Cardiac muscle cell (in vitro differentiated cells and primary cell): ENCODE results near the gene KCNJ18. TPM values are rescaled to one million over a fixed set of nuclear protein-coding genes. Genes with fewer than 3 reads are reported as not detected.
"Not testable (repeated sequence)": the region's sequence is repeated elsewhere in the genome, so short reads cannot be mapped to it uniquely, and the experiment has no call there.

Source experiments
- DNase-seq, 2 donors: peaks; one replicate each; pipeline versions ENCODE4 v3.0.0 to v3.0.0-alpha.2; 2010 to 2017; ENCODE audit warnings: low read depth in 1 of 2, low spot score in 1 of 2
- H3K27ac ChIP-seq: fragments of 200-600 bp; sonication (generic); 2 replicates; pipeline ENCODE4 v1.5.1; 2016
- H3K27me3 ChIP-seq: fragments of 200-600 bp; sonication (generic); 2 replicates; pipeline ENCODE4 v1.6.0; 2016; ENCODE audit warnings: control low read depth
- H3K36me3 ChIP-seq: fragments of 200-600 bp; sonication (generic); 2 replicates; pipeline ENCODE4 v1.5.1; 2016; ENCODE audit warnings: control low read depth
- H3K4me1 ChIP-seq: fragments of 200-600 bp; sonication (generic); 2 replicates; pipeline ENCODE4 v1.8.1; 2017; ENCODE audit warnings: low read depth, mild to moderate bottlenecking, mixed run types
- H3K4me3 ChIP-seq: fragments of 200-600 bp; sonication (generic); 2 replicates; pipeline ENCODE4 v1.5.1; 2016; ENCODE audit warnings: mild to moderate bottlenecking
- H3K9me3 ChIP-seq: fragments of 200-600 bp; sonication (generic); 2 replicates; pipeline ENCODE4 v1.5.1; 2017; ENCODE audit warnings: low read depth, mild to moderate bottlenecking, control low read depth
- polyA plus RNA-seq: library from polyadenylated mRNA; unstranded; fragments of >200 nt; fragmentation: Nextera tagmentation; extraction: Ambion mirVana; gene quantifications from 2 replicates; pipeline ENCODE4 v1.2.1, GENCODE V29; 2016
- total RNA-seq: library from RNA; depleted of rRNA; stranded (reverse); fragments of >200 nt; gene quantifications from 2 replicates; pipeline ENCODE4 v1.2.3, GENCODE V29; 2016
- TF ChIP-seq, protein P1 (sequence below): IDR thresholded peaks from 2 replicates; pipeline ENCODE4 v1.5.1; 2012; ENCODE audit warnings: low read depth, mild to moderate bottlenecking, low read length

KCNJ18 gene
- total and polyA plus RNA-seq, 2 experiments from 2014 or later, result not detected

DNA sequence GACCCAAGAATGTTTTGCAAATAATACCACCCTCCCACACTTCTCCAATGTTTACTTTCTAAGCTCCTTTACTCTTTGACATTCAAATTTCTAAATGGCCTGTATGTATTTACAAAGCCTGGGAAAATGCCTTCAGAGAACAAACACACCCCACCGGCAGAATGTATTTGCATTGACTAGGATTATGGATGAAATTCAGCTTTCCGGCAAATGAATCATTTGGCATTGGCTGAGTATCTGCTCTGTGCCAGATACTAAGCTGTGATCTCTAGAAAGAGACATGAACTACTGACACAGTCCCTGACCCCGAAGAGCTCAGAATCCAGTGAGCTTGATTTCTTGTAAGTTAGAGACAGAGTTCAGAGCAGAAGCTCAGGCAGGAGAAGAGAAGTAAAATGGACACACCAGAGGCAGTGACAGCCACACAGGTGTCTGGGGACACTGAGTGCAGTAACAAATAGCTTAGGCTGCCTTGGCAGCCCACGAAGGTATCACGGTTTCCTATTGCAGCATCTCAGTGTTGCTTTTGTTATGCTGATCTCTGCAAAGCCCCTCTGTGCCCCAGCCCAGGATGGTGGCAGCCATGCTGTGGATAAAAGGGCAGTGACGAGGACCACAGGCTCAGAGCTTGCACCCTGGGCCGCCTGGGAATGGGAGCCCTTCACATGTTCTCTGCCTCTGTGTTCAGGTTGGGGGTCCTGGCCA lies 24.8 kb upstream of the KCNJ18 start:
- not testable (repeated sequence) for DNase-seq, H3K27me3 ChIP-seq, H3K9me3 ChIP-seq, H3K36me3 ChIP-seq, H3K4me1 ChIP-seq, H3K27ac ChIP-seq, H3K4me3 ChIP-seq

DNA sequence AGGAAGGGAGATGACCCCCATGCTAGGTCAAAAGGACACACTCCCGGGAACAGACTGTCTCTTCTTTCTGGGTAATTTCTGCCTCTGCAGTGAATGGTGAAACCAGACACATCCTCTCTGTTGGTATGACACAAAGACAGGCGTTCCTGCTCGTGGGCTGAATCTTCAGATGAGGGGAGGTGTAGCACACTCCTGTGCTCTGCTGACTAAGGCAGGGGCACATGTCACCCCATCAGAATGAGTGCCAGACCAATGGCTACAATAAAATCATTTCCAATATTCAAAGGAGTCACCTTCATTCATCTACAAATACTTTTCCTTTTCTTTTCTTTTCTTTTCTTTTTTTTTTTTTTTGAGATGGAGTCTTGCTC lies 24.2 kb upstream of the KCNJ18 start:
- not testable (repeated sequence) for H3K27me3 ChIP-seq, H3K27ac ChIP-seq, H3K36me3 ChIP-seq, DNase-seq, H3K9me3 ChIP-seq, H3K4me1 ChIP-seq, H3K4me3 ChIP-seq

DNA sequence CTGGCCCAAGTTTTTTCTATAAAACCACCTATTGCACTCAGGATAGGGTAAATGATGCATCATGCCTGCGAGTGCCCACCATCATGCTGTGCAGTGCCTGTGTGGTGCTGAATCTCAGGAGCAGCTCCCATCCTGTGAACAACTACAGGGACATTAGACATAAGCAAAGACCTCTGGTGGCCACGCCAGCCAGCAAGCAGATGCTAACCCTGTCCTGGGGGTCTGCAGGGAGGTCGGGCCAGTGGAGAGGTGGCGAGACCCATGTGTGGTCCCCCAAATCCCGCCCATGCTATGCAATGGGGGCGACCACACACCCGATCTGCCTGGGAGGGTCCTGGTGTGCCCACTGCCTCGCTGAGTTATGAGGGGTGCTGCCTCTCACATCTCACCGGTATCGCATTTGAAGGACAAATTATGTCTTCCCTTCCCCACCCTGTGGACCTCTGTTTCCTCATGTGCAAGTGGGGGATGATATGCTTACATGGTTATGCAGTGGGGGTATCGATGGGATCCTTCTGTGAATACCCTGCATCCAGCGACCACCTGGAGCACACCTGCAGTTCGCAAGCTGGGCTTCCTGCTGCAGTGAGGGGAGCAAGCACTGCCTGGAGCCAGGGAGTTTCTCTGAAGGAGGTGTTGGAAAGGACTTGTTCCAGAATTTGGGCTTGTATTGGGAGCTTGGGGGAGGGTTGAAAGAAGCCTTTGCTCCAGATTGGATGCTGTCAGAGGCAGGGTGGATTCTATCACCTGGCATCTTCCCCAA lies 23.4 kb upstream of the KCNJ18 start:
- H3K27me3 ChIP-seq, H3K36me3 ChIP-seq, H3K4me1 ChIP-seq, H3K9me3 ChIP-seq, DNase-seq, H3K27ac ChIP-seq, H3K4me3 ChIP-seq: not testable (repeated sequence)

DNA sequence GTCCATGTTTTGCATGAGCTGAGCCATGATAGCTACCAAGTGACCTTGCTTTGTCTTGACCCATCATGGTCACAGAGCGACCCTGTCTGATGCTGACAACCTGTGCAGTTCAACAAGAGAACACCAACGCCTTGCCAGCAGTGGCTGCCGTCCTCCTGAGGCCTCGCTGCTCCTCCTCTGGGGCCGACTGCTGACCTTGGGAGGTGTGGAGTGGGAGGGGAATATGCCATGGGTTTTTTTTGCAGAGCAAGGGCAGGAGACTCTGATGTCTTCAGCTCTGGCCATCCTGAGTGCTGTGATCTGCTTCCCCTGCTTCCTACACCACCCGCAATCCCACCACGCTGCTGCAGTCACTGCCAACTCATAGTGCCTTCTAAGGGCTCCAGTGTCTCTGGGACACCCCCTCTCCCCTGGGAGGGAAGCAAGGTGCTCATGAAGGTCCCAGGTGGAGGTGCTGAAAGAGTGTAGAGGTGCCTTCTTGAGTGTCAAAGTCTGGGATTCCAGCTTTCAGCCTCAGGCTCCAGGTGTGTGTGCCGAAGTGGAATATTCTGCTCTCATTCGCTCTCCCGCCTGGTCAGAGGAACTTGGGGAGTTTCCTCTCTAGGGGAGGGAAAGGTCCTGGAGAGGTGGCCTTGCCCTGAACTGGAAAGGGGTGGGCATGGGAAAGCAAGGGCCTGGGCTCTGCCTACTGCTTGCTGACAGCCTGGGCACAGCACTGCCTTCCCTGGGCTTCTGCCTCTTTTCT lies 22.5 kb upstream of the KCNJ18 start:
- H3K27me3 ChIP-seq, DNase-seq, H3K27ac ChIP-seq, H3K36me3 ChIP-seq, H3K4me1 ChIP-seq, H3K4me3 ChIP-seq, H3K9me3 ChIP-seq: not testable (repeated sequence)

DNA sequence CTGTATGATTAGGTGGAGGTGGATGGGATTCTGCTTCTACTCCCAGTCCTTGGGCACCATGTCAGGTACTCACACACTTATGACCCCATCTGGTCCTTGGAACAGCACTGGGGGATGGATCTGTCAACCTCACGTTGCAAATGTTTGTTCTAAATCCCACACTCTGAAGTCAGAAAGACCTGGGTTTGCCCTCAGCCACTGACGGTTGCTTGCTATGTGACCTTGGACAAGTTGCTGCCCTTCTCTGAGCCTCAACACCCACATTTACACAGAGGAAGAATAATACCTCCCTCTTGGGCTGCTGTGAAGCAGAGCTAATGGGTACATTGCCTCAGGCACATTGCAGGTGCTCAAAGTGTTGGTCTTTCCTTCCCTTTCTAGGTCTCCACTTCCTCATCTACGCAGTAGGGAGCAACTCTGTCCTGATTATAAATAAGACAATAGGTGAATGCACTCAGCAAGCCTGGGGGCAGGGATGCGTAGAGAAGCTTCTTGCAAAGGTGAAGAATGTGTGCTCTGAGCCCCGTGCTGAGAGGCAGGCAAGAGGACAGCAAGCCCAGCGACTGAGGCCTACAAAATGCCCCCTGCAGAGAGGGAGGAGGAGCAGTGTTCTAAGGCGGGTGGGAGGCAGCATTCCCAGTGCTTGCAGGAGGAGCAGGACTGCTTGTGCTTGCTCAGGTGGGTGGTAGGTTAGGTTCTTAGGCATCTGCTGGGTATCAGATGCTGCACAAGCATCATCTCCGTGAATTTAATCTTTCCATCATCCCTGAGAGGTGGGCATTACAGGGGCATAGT lies 21.8 kb upstream of the KCNJ18 start:
- H3K36me3 ChIP-seq, H3K4me3 ChIP-seq, H3K4me1 ChIP-seq, H3K27me3 ChIP-seq, DNase-seq, H3K9me3 ChIP-seq, H3K27ac ChIP-seq: not testable (repeated sequence)

DNA sequence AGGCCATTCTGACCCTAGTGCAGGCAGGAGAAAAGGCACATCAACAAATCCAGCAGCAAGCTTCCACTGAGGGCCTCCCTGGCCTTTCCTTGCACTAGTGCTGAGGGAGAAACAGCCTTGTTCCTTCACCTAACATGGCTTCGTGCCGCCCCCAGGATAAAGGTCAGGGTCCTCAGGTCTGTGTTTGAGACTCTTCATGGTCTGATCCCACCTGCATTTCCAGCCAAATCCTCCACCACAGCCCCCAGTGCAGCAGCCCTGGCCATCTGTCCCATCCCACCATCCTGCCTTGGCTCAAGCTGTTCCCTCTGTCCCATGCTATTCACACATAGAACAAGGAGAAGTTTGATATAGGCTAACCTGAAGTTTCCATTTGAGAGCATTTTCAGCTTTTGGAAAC lies 20.9 kb upstream of the KCNJ18 start:
- H3K27ac ChIP-seq, H3K4me1 ChIP-seq, DNase-seq, H3K4me3 ChIP-seq, H3K27me3 ChIP-seq, H3K36me3 ChIP-seq, H3K9me3 ChIP-seq: not testable (repeated sequence)

DNA sequence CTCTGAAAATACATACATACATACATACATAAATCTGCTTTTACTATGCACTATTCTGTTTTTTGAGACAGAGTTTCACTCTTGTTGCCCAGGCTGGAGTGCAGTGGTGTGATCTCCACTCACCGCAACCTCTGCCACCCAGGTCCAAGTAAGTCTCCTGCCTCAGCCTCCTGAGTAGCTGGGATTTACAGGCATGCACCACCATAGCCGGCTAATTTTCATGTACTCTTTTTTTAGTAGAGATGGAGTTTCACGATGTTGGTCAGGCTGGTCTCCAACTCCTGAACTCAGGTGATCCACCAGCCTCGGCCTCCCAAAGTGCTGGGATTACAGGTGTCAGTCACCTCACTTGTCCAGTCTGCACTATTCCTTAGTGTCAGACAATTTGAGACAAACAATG lies 20.5 kb upstream of the KCNJ18 start:
- H3K9me3 ChIP-seq, H3K27me3 ChIP-seq, H3K4me1 ChIP-seq, DNase-seq, H3K27ac ChIP-seq, H3K4me3 ChIP-seq, H3K36me3 ChIP-seq: not testable (repeated sequence)

DNA sequence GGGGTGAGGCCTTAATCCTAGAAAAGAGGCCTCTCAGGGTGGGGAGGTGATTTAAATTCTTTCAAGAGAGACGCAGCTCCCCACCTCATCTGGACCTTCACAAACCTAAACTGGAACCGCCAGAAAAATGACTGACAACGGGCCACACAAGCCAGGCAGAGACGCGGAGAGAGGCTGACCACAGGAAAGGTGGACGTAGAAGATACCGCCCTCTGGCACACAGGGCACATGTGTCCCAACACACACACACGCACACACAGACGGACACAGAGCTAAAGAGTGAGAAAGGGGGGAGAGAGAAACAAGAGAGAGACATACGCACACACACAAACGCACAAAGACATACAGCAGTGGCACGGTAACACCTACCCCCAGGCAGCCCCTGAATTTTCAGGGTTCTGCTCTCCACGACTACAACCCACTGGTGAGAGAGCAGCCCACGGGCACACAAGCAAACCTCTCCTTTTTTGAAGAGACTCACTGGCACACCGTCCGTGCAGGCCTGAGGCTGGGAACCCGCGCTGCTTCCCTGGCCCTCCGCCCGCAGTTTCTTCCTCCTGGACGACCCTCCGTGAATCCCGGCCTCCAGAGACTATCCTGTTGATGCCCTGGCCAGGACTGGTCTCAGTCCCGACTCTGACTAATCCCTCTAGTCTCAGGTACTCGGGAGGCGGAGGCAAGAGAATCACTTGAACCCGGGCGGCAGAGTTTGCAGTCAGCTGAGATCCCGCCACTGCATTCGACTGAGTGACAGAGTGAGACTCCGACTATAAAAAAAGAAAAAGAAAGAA lies 18.7 kb upstream of the KCNJ18 start:
- not testable (repeated sequence) for DNase-seq, H3K4me1 ChIP-seq, H3K4me3 ChIP-seq, H3K27me3 ChIP-seq, H3K36me3 ChIP-seq, H3K9me3 ChIP-seq, H3K27ac ChIP-seq

DNA sequence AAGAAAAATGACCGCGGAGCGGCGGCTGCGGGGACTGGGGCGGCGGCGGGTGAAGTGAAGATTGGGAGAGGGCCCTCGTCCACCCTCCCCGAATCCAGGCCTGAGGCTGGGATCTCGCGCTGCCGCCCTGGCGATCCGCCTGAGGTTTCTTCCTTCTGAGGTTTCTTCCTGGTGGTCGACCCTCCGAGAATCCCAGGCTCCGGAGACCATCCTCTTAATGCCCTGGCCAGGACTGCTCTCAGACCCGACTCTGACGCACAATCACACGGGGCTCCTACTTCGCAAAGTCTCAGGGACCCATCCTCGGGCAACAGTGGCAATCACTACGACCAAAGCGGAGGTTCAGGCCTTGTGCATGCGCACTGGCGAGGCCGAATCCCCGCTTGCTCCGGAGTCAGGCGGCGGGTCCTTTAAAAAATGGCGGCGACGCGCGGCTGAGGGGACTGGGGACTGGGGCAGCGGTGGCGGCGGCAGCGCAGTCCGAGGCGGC lies 18.0 kb upstream of the KCNJ18 start:
- H3K9me3 ChIP-seq, result no peaks in the 10 kb centered on the region
- no peak overlapping the region for H3K4me3 ChIP-seq
- no peaks in the 10 kb centered on the region for H3K36me3 ChIP-seq
- H3K27me3 ChIP-seq, result no peaks in the 10 kb centered on the region
- no peak overlapping the region for H3K27ac ChIP-seq
- TF ChIP-seq, protein P1, sequence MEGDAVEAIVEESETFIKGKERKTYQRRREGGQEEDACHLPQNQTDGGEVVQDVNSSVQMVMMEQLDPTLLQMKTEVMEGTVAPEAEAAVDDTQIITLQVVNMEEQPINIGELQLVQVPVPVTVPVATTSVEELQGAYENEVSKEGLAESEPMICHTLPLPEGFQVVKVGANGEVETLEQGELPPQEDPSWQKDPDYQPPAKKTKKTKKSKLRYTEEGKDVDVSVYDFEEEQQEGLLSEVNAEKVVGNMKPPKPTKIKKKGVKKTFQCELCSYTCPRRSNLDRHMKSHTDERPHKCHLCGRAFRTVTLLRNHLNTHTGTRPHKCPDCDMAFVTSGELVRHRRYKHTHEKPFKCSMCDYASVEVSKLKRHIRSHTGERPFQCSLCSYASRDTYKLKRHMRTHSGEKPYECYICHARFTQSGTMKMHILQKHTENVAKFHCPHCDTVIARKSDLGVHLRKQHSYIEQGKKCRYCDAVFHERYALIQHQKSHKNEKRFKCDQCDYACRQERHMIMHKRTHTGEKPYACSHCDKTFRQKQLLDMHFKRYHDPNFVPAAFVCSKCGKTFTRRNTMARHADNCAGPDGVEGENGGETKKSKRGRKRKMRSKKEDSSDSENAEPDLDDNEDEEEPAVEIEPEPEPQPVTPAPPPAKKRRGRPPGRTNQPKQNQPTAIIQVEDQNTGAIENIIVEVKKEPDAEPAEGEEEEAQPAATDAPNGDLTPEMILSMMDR, result no peak
- DNase-seq, result no peak
- no peaks in the 10 kb centered on the region for H3K4me1 ChIP-seq

DNA sequence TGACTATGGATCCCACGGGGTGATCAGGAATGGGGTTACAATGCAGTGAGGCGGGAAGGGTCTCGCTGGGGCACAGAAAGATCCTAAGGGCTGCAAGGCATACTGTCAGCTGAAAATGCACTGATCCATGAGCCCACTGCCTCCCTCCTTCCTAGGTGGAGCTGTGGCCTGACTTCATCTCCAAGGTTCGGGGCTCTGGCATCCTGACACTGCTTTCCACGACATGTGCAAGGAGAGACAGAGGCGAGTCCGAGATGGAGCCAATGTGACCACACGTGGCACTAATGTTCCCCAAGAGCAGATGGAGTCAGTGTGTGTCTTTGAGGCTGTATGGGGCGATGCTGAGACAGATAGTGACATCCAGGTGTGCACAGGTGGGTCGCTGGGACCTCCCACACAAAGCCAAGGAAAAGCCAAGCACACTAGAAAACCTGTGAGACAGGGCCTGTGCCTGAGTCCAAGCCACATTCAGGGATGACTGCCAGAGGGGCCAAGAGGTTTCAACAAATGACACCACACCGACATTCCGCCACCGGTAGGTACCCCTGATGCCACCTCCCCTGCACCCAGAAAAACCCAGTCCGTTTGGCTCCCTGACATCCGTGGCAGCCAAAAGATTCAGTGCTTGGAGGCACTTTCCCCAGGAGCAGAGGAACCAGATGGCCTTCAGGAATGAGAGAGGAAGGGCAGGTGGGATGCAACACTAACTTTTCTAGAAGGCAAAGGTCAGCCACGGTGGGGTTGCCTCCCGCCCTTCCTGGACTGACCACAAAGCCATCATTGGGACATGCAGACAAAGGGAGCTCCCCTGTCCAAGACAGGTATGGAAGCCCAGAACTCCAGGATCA lies 17.2 kb upstream of the KCNJ18 start:
- H3K27ac ChIP-seq, H3K4me1 ChIP-seq, H3K36me3 ChIP-seq, H3K9me3 ChIP-seq, H3K4me3 ChIP-seq, DNase-seq, H3K27me3 ChIP-seq: not testable (repeated sequence)

DNA sequence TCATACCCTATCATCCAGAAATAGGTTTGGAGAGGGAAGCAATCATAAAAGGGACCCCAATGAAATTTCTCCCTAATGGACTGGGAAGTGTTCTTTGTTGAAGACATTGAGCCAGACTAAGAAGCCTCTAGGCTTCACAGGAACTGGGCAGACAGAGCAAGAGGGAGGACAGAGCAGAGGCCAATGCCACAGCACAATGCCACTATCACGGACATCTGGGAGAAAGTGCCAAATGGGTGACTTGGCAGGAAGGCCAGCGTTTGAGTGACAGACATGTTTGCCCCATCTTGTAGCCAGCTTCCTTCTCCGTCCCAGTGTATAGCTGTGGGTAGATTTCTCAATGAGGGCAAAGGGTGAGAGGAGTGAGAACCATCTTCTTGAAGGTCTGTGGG lies 16.6 kb upstream of the KCNJ18 start:
- not testable (repeated sequence) for H3K27me3 ChIP-seq, H3K9me3 ChIP-seq, H3K4me3 ChIP-seq, H3K4me1 ChIP-seq, DNase-seq, H3K36me3 ChIP-seq, H3K27ac ChIP-seq
